ENCODE measurements around the gene CD28. TPM values are rescaled to one million over a fixed set of nuclear protein-coding genes. Genes with fewer than 3 reads are reported as not detected.
"Not testable (repeated sequence)": the region's sequence is repeated elsewhere in the genome, so short reads cannot be mapped to it uniquely, and the experiment has no call there.

Gene CD28
- total and polyA plus RNA-seq, 7 donors, result 0.01 to 0.71 (median 0.17) TPM

GRCh38 chr2:203694191-203694590, 12.2 kb upstream of the CD28 start:
- peaks cover 26% of the 10 kb centered on the region for H3K4me1 ChIP-seq
- no peak for DNase-seq
- H3K27ac ChIP-seq, result no peak overlapping the region
- no peak for TF ChIP-seq CTCF (IDR thresholded peaks at IDR 0.05)
- 48 to 56% (median 54%) methylated on average over 3 of the region's 3 CpGs for WGBS, 3 donors
- H3K27me3 ChIP-seq (ENCODE audit: insufficient read depth in 3 of 3, low read length in 2 of 3), result no peaks in the 10 kb centered on the region
- no peaks in the 10 kb centered on the region for H3K9me3 ChIP-seq
- H3K4me3 ChIP-seq, result no peak overlapping the region
- intact Hi-C loops (cut with DNase I), result loop anchor here in 1 of 2 donors (5.0 kb wide), 1 partner anchor 88 kb away; no protein-coding TSS in a partner anchor
- H3K36me3 ChIP-seq (ENCODE audit: insufficient read depth in 1 of 2, low read depth in 1 of 2), result no peaks in the 10 kb centered on the region
- no peak for ATAC-seq

- intact Hi-C loops (cut with DNase I), result no loop called here
Measured at GRCh38 chr2:203697190-203697589, 9.2 kb upstream of the CD28 start.

GRCh38 chr2:203697763-203698162, 8.7 kb upstream of the CD28 start:
- H3K27me3 ChIP-seq (ENCODE audit: insufficient read depth in 3 of 3, low read length in 2 of 3); ATAC-seq; H3K9me3 ChIP-seq; intact Hi-C loops (cut with DNase I); H3K4me3 ChIP-seq; H3K4me1 ChIP-seq; H3K36me3 ChIP-seq (ENCODE audit: insufficient read depth in 1 of 2, low read depth in 1 of 2); DNase-seq; H3K27ac ChIP-seq: not testable (repeated sequence)
- 93 to 98% (median 98%) methylated on average over 2 of the region's 2 CpGs for WGBS, 3 donors

More at GRCh38 chr2:203697190-203697589, 9.2 kb upstream of the CD28 start:
- ATAC-seq, result no peak
- Histone ChIP-seq H3K36me3 (ENCODE audit: insufficient read depth in 1 of 2, low read depth in 1 of 2) (no peaks in the 10 kb centered on the region), H3K9me3 (no peaks in the 10 kb centered on the region), H3K27ac (no peak overlapping the region), H3K4me1 (no peaks in the 10 kb centered on the region), H3K4me3 (no peak overlapping the region), H3K27me3 (ENCODE audit: insufficient read depth in 3 of 3, low read length in 2 of 3) (no peaks in the 10 kb centered on the region)
- no peak for DNase-seq
- 89 to 95% (median 89%) methylated on average over 1 of the region's 1 CpG for WGBS, 3 donors
- no peak for TF ChIP-seq CTCF (IDR thresholded peaks at IDR 0.05)

GRCh38 chr2:203698410-203698809, 8.0 kb upstream of the CD28 start:
- H3K4me1 ChIP-seq; H3K4me3 ChIP-seq; DNase-seq; intact Hi-C loops (cut with DNase I); H3K36me3 ChIP-seq (ENCODE audit: insufficient read depth in 1 of 2, low read depth in 1 of 2); H3K27ac ChIP-seq; ATAC-seq; H3K9me3 ChIP-seq; H3K27me3 ChIP-seq (ENCODE audit: insufficient read depth in 3 of 3, low read length in 2 of 3): not testable (repeated sequence)
- 82 to 95% (median 91%) methylated on average over 5 of the region's 5 CpGs for WGBS, 3 donors

GRCh38 chr2:203704430-203704829, 2.0 kb upstream of the CD28 start:
- no peak for ATAC-seq
- H3K4me3 ChIP-seq, result no peak overlapping the region
- DNase-seq, result no peak
- H3K27ac ChIP-seq, result no peak overlapping the region
- H3K27me3 ChIP-seq (ENCODE audit: insufficient read depth in 3 of 3, low read length in 2 of 3), result no peaks in the 10 kb centered on the region
- intact Hi-C loops (cut with DNase I), result no loop called here
- peaks cover 5% of the 10 kb centered on the region for H3K9me3 ChIP-seq
- H3K36me3 ChIP-seq (ENCODE audit: insufficient read depth in 1 of 2, low read depth in 1 of 2), result no peaks in the 10 kb centered on the region
- H3K4me1 ChIP-seq, result no peaks in the 10 kb centered on the region
- 90 to 96% (median 93%) methylated on average over 1 of the region's 1 CpG for WGBS, 3 donors
- no peak for TF ChIP-seq CTCF (IDR thresholded peaks at IDR 0.05)

- TF ChIP-seq CTCF (IDR thresholded peaks at IDR 0.05), result no peak
- Histone ChIP-seq H3K4me3 (no peak overlapping the region), H3K27ac (no peak overlapping the region), H3K36me3 (ENCODE audit: insufficient read depth in 1 of 2, low read depth in 1 of 2) (no peaks in the 10 kb centered on the region), H3K4me1 (no peaks in the 10 kb centered on the region), H3K9me3 (peaks cover 5% of the 10 kb centered on the region), H3K27me3 (ENCODE audit: insufficient read depth in 3 of 3, low read length in 2 of 3) (no peaks in the 10 kb centered on the region)
- WGBS, 3 donors, result 87 to 89% (median 88%) methylated on average over 6 of the region's 6 CpGs
- no peak for DNase-seq
- intact Hi-C loops (cut with DNase I), result no loop called here
- no peak for ATAC-seq
Measured at GRCh38 chr2:203705178-203705577, 1.3 kb upstream of the CD28 start.

All from psoas muscle (tissue), 8 donors.